Effector memory CD4-positive, alpha-beta T cell (primary cell): ENCODE results near the gene JSRP1.

ENCODE experiments used
- DNase-seq, 3 donors: peaks; one replicate each; pipeline ENCODE4 v3.0.0-alpha.2; 2020
- H3K27ac ChIP-seq: 2 replicates; pipeline ENCODE4 v1.7.0; 2013; ENCODE audit warnings: mild to moderate bottlenecking, low read length, moderate library complexity; ENCODE audit not compliant: insufficient read depth, poor library complexity, severe bottlenecking
- H3K27me3 ChIP-seq: replicated peaks from 2 replicates; pipeline ENCODE4 v1.7.0; 2013; ENCODE audit warnings: mild to moderate bottlenecking, low read length; ENCODE audit not compliant: insufficient read depth, control insufficient read depth, poor library complexity, severe bottlenecking
- H3K36me3 ChIP-seq: 2 replicates; pipeline ENCODE4 v1.7.0; 2013; ENCODE audit warnings: mild to moderate bottlenecking, low read length, moderate library complexity; ENCODE audit not compliant: control insufficient read depth, insufficient read depth
- H3K4me1 ChIP-seq: 2 replicates; pipeline ENCODE4 v1.7.0; 2013; ENCODE audit warnings: low read length, mild to moderate bottlenecking; ENCODE audit not compliant: control insufficient read depth, insufficient read depth, poor library complexity, severe bottlenecking
- H3K4me3 ChIP-seq: 2 replicates; pipeline ENCODE4 v1.7.0; 2013; ENCODE audit warnings: low read length, low read depth, mild to moderate bottlenecking; ENCODE audit not compliant: insufficient read depth, poor library complexity, severe bottlenecking
- H3K9me3 ChIP-seq: 2 replicates; pipeline ENCODE4 v1.7.0; 2013; ENCODE audit warnings: mild to moderate bottlenecking, low read length, moderate library complexity; ENCODE audit not compliant: control insufficient read depth
- total RNA-seq, 3 donors: gene quantifications; one replicate each; lab custom pipeline; 2026; lab: John Stamatoyannopoulos, UW

Gene JSRP1, protein sequence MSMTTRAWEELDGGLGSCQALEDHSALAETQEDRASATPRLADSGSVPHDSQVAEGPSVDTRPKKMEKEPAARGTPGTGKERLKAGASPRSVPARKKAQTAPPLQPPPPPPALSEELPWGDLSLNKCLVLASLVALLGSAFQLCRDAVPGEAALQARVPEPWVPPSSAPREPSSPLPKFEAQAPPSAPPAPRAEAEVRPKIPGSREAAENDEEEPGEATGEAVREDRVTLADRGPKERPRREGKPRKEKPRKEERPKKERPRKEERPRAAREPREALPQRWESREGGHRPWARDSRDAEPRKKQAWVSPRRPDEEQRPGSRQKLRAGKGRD
- total RNA-seq: 0.52 to 0.97 (median 0.61) reads per million in 3 donors

DNA sequence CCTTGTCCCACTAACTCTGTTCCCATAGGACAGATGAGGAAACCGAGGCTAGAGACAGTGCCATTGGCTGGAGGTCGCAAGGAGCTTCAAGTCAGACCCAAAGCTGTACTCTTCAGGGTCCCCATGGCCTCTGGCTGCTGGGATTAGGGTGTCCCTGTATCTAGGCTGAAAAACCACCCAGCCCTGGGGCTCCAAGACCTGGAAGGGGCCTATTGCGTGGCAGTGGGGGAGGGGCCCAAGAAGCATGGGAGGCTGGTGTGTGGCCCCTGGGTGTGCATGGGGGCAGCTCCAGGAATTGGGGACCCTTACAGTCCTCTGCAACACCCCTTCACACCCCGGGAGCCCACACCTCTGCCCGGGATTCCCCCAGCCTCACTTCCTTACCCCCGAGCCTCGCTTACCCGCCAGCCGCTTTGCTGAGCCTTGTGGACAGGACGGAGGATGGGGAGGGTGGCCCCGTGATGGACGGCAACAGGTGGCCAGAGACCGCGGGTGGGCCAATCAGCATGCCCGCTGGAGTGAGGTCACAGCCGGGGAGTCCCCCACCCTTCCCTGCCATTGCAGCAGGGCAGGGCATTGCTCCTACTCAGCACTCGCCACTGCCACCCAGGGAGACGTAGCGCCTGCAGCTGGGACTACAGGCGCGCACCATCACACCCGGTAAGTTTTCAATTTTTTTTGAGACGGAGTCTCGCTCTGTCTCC lies at the start of gene JSRP1:
Gene JSRP1, minus strand, starts transcription at position 436 of the 704 bp plus-strand sequence. CDS start 1,103 bp downstream, outside the sequence.
- no peaks in the 10 kb centered on the region for H3K36me3 ChIP-seq
- H3K9me3 ChIP-seq: no peaks in the 10 kb centered on the region
- no peak within 1 kb of the TSS for H3K4me3 ChIP-seq
- H3K27me3 ChIP-seq: peaks cover 9% of the 10 kb centered on the region
- DNase-seq: no peak
- no peak within 1 kb of the TSS for H3K27ac ChIP-seq
- peaks cover 47% of the 10 kb centered on the region for H3K4me1 ChIP-seq

DNA sequence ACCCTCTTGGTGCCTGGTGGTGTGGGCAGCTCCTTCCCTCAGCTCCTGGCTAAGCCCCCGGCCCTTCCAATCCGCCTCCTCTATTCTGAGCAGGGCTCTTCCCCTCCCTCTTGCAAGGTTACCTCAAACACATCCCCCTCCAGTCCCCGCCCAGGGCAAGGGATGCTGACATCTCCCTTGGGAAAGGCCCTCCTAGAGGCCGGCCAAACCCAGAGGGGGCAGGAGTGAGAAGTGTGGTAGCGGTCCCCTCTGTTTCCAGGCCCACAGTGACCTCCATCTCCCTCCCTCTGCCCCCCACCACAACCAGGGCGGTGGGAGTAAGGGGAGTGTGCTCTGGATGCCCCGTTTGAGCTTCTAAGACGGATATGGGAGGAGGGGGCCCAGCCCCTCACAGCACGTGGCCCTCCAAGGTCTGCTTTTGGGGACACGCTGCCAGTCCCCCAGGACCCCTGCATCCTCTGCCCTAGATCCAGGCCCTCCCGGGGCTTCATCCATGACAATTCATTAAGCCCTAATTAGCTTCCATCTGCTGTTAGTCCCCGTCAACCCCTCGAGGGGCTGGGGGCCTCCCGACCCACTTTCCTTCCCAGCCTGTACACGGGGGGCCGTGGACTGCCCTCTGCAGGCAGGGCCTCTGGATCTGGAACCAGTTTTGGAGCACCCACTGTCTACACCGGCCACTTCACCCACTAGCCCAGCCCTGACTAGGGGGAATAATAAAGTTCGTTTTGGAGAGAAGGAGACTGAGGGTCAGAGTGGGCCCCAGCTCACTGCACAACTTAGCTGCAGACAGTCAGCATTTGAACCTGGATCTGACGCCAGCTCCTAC lies 49.4 kb upstream of the JSRP1 start:
- H3K9me3 ChIP-seq: no peaks in the 10 kb centered on the region
- H3K27ac ChIP-seq: no peak overlapping the region
- H3K4me3 ChIP-seq: no peak overlapping the region
- peaks cover 9% of the 10 kb centered on the region for H3K4me1 ChIP-seq
- H3K27me3 ChIP-seq: peaks cover 45% of the 10 kb centered on the region
- DNase-seq: no peak
- no peaks in the 10 kb centered on the region for H3K36me3 ChIP-seq

DNA sequence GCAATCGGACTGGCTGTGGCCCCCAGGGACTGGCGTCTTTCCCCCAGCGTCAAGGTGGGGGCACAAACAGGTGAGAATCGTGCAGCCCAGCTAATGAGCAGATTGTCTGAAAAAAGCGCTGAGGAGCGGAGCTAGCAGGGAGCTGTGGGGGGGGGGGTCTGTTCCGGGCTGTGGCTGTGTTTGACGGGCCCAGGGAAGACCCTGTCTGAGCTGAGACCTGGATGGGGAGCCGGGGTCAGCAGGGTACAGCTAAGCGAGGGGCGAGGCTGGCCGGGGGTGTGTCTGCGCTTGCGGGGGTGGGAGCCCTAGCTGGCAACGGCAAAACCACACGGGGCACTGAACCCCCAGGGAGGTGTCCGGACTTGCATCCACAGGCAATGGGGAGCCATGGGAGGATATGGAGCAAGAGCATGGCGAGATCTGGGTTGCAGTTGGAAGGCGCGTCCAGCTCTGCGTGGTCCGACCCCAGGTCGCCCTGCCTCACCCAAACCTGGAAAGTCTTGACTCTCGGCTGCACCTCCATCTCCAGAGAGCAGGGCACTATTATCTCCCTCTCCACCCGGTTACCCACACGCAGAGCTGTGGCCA lies 47.1 kb upstream of the JSRP1 start:
- Histone ChIP-seq H3K27ac (no peak overlapping the region), H3K4me3 (peak overlapping the region; percentile 0), H3K27me3 (peaks cover 34% of the 10 kb centered on the region), H3K4me1 (peaks cover 9% of the 10 kb centered on the region), H3K9me3 (no peaks in the 10 kb centered on the region), H3K36me3 (no peaks in the 10 kb centered on the region)
- no peak for DNase-seq

DNA sequence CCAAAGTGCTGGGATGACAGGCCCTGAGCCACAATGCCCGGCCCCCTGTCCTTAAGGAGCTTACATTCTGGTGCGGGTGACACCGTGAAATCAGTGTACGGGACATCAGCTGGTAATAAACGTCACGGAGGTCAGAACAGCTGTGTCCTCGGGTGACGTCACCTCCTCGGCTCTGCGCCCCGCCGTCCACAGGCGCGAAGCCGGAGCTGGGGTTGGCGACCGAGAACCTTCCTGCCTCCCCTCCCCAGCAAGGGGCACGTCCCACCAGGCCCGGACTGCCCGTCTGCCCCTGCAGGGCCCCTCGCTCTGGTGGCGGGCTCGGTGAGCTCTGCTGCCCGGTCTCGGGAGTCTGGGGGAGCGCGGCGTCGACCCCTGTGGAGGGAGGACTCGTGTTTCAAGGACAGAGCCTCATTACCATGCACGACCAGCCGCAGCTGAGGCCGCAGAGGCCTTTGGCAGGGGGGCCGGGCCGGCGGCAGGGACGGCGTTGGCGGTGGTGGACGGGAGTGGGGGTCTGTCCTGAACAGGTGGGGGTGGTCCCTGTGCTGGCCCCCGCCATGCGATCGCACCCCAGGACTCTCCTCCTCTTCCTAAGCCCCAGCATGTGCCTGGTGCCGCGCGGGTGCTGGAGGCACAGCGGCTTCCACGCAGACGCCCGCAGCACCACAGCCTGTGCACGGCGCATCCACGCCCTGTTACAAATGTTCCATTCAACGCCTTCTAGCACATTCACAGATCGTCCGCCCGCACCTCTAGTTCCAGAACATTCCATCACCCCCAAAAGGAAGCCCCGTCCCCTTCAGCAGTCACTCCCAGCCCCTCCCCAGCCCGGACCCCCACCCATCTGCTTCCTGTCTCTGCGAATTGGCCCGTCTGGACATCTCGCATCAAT lies 46.3 kb upstream of the JSRP1 start:
- Histone ChIP-seq H3K9me3 (no peaks in the 10 kb centered on the region), H3K36me3 (no peaks in the 10 kb centered on the region), H3K4me1 (peaks cover 9% of the 10 kb centered on the region), H3K27ac (no peak overlapping the region), H3K4me3 (peak overlapping the region; percentile 0), H3K27me3 (peaks cover 30% of the 10 kb centered on the region)
- DNase-seq: no peak

DNA sequence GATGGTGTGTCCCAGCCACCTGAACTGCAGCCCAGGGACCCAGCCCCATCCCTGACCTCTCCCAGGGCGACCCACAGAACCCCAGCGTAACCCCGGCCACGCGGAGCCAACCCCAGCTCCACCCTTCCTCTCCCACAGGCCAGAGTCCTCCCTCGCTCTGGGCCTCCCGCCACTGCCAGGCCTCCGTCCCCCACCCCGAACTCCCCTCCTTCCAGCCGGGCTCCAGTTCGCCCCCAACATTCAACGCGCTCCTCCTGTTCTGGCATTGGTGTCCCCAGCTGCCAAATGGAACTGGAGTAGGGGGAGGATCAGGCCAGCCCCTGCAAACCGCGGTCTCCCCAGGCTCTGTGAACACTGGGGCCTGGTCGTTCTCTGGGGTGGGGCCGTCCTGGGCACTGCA lies 44.3 kb upstream of the JSRP1 start:
- peaks cover 11% of the 10 kb centered on the region for H3K27me3 ChIP-seq
- peaks cover 9% of the 10 kb centered on the region for H3K4me1 ChIP-seq
- no peaks in the 10 kb centered on the region for H3K36me3 ChIP-seq
- H3K9me3 ChIP-seq: no peaks in the 10 kb centered on the region
- H3K4me3 ChIP-seq: no peak overlapping the region
- DNase-seq: no peak
- H3K27ac ChIP-seq: no peak overlapping the region

DNA sequence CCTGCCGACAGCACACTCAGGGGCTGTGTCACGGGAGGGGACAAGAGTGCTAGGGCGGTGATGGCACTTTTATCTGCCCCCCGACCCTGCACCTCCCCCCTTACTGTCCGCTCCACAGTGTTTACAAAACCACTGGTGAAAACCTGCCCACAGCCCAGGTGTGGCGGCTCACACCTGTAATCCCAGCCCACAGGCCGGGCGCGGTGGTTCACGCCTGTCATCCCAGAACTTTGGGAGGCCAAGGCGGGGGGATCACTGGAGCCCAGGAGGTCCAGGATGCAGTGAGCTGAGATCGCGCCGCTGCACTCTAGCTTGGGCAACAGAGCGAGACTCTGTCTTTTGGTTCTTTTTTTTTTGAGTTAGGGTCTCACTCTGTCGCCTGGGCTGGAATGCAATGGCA lies 39.9 kb upstream of the JSRP1 start:
- Histone ChIP-seq H3K27me3 (no peaks in the 10 kb centered on the region), H3K4me1 (peaks cover 2% of the 10 kb centered on the region), H3K27ac (no peak overlapping the region), H3K9me3 (no peaks in the 10 kb centered on the region), H3K36me3 (no peaks in the 10 kb centered on the region), H3K4me3 (no peak overlapping the region)
- no peak for DNase-seq

DNA sequence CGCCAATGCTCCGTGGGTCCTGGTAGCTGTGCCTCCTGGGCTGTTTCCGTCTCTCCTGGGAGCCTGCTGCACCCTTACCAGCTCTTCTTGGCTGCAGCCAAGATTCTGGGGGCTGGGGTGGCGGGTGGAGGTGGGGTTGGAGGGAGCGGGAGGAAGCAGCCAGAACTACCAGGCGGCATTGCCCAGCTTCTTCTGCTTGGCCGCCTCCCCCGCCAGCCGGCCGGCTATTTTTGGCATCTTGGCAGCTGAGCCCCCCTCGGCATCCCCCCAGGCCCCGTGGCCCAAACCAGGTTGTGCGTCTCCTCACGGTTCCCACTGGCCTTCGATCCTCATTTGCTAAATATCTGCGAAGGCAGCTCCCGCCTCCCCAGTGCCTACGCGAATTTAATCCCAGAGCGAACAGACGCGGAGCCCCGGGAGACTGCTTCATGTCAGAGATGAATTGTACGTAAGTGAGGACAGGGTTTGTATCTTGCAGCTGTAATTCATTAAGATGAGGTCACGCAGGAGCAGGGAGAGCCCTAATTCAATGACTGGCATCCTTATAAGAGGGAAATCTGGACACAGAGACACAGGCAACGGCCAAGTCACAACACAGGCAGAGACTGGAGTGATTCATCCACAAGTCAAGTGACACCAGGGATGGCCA lies 38.6 kb upstream of the JSRP1 start:
- Histone ChIP-seq H3K9me3 (no peaks in the 10 kb centered on the region), H3K4me3 (no peak overlapping the region), H3K27ac (no peak overlapping the region), H3K27me3 (no peaks in the 10 kb centered on the region), H3K4me1 (peaks cover 8% of the 10 kb centered on the region), H3K36me3 (no peaks in the 10 kb centered on the region)
- DNase-seq: no peak

DNA sequence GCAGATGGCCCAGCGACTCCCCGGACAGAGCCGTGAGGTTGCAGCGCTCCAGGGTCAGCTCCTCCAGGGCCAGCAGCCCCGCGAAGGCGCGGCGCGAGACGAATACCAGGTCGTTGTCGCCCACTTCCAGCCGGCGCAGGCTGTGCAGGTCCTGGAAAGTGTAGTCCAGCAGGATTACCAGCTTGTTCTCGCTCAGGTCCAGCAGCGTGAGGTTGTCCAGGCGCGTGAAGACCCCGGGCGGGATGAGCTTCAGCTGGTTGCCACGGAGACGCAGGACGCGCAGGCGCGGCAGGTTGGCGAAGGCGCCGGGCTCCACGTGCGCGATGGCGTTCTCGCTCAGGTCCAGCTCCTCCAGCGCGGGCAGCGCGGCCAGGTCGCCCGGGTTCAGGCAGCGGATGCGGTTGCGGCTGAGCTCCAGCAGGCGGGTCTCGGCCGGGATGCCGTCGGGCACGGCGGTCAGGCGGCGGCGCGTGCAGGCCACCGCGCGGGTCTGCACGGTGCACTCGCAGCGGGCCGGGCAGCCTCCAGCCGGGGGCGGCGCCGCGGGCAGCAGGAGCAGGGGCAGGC lies 35.1 kb upstream of the JSRP1 start:
- H3K27ac ChIP-seq: no peak overlapping the region
- H3K9me3 ChIP-seq: no peaks in the 10 kb centered on the region
- peaks cover 20% of the 10 kb centered on the region for H3K4me1 ChIP-seq
- no peaks in the 10 kb centered on the region for H3K36me3 ChIP-seq
- no peak for DNase-seq
- H3K4me3 ChIP-seq: peak overlapping the region; percentile 72
- H3K27me3 ChIP-seq: no peaks in the 10 kb centered on the region
